CD4-positive, CD25-positive, alpha-beta regulatory T cell (primary cell): ENCODE data around the gene TBX15. TPM values are rescaled to one million over a fixed set of nuclear protein-coding genes. Genes with fewer than 3 reads are reported as not detected.

Experiments
- ATAC-seq, 2 donors: fragments of 150-1000 bp; cut with Tn5 transposase; one replicate each; pipeline ENCODE4 v1.10.0; 2021; ENCODE audit warnings: low read depth in 2 of 2, moderate number of reproducible peaks in 2 of 2, moderate library complexity in 1 of 2
- DNase-seq, 3 donors: peaks; one replicate each; pipeline versions ENCODE4 v3.0.0 to v3.0.0-alpha.2; 2012 to 2022; ENCODE audit warnings: mixed read lengths in 1 of 3
- H3K27ac ChIP-seq: one replicate; pipeline ENCODE4 v1.7.0; 2013; ENCODE audit warnings: mild to moderate bottlenecking, low read length; ENCODE audit not compliant: insufficient read depth, poor library complexity, severe bottlenecking
- H3K27me3 ChIP-seq: one replicate; pipeline ENCODE4 v1.7.0; 2013; ENCODE audit warnings: low read length; ENCODE audit not compliant: control insufficient read depth, insufficient read depth
- H3K36me3 ChIP-seq: one replicate; pipeline ENCODE4 v1.7.0; 2013; ENCODE audit warnings: mild to moderate bottlenecking, low read length, moderate library complexity; ENCODE audit not compliant: control insufficient read depth, insufficient read depth
- H3K4me1 ChIP-seq: 2 replicates; pipeline ENCODE4 v1.7.0; 2013; ENCODE audit warnings: mild to moderate bottlenecking, low read length; ENCODE audit not compliant: insufficient read depth, control insufficient read depth, poor library complexity, severe bottlenecking
- H3K4me3 ChIP-seq: one replicate; pipeline ENCODE4 v1.7.0; 2013; ENCODE audit warnings: low read depth, mild to moderate bottlenecking, low read length, moderate library complexity
- H3K9me3 ChIP-seq, 2 experiments: 1 replicate in 1 of 2; 2 replicates in 1 of 2; pipeline ENCODE4 v1.7.0; 2013; ENCODE audit warnings: low read length in 2 of 2, mild to moderate bottlenecking in 1 of 2, moderate library complexity in 1 of 2; ENCODE audit not compliant: control insufficient read depth in 2 of 2
- H3K27ac Mint-ChIP-seq, 3 donors: one replicate each; pipeline ENCODE4 v1.8.0; 2020 to 2022; ENCODE audit warnings: mild to moderate bottlenecking in 3 of 3, mixed read lengths in 3 of 3, moderate library complexity in 2 of 3
- H3K27me3 Mint-ChIP-seq: one replicate; pipeline ENCODE4 v1.8.0; 2022; ENCODE audit warnings: mild to moderate bottlenecking, mixed read lengths
- H3K36me3 Mint-ChIP-seq: one replicate; pipeline ENCODE4 v1.8.0; 2020; ENCODE audit warnings: mixed read lengths
- H3K4me1 Mint-ChIP-seq, 4 donors: one replicate each; pipeline ENCODE4 v1.8.0; 2020 to 2022; ENCODE audit warnings: mixed read lengths in 4 of 4, mild to moderate bottlenecking in 1 of 4
- H3K4me3 Mint-ChIP-seq, 4 donors: one replicate each; pipeline ENCODE4 v1.8.0; 2020 to 2022; ENCODE audit warnings: mild to moderate bottlenecking in 4 of 4, mixed read lengths in 4 of 4, moderate library complexity in 3 of 4
- H3K9me3 Mint-ChIP-seq, 7 donors: one replicate each; pipeline ENCODE4 v1.8.0; 2020 to 2022; ENCODE audit warnings: mixed read lengths in 7 of 7, mild to moderate bottlenecking in 3 of 7, moderate library complexity in 2 of 7
- polyA plus RNA-seq, 4 donors: library from polyadenylated mRNA; unstranded; fragments of 300-500 nt; fragmentation: Illumina TruSeq; gene quantifications; one replicate each; pipeline ENCODE4 v1.2.3, GENCODE V29; 2021
- total RNA-seq: library from RNA; stranded (reverse); gene quantifications from one replicate; pipeline ENCODE4 v1.2.3, GENCODE V29; 2022

TBX15 gene
- total and polyA plus RNA-seq, 5 donors from 2014 or later = not detected

DNA sequence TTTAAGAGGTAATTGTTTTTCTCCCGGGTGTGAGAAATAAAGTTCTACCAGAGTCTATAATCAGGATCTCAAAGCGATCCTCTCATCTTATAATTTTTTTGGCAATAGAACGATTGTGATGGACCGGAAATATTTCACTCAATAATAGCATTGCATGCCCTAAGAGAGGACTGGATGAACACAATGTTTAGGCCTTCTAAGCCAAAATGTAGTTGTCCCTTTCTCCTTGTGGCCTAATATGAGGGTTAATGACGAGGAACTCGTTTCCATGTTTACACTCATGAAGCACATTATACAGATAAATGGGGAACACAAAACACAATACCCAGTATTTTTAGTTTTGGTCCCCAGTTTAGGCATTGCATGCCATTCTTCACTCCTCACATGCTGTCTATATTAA is 5.9 kb downstream of the TBX15 start:
- Histone ChIP-seq H3K4me3 (no peak overlapping the region), H3K27me3 (peaks cover 52% of the 10 kb centered on the region), H3K27ac (no peak overlapping the region), H3K9me3 (peaks cover 0 to 4% of the 10 kb centered on the region in 2 experiments), H3K4me1 (no peaks in the 10 kb centered on the region), H3K36me3 (no peaks in the 10 kb centered on the region)
- DNase-seq = no peak
- Mint-ChIP-seq H3K36me3 (no peaks in the 10 kb centered on the region), H3K9me3 (peaks cover 0 to 7% (median 0%) of the 10 kb centered on the region in 7 donors), H3K27me3 (peaks cover 93% of the 10 kb centered on the region), H3K27ac (no peak overlapping the region), H3K4me3 (no peak overlapping the region), H3K4me1 (peaks cover 4 to 42% (median 16%) of the 10 kb centered on the region in 4 donors)
- no peak for ATAC-seq

DNA sequence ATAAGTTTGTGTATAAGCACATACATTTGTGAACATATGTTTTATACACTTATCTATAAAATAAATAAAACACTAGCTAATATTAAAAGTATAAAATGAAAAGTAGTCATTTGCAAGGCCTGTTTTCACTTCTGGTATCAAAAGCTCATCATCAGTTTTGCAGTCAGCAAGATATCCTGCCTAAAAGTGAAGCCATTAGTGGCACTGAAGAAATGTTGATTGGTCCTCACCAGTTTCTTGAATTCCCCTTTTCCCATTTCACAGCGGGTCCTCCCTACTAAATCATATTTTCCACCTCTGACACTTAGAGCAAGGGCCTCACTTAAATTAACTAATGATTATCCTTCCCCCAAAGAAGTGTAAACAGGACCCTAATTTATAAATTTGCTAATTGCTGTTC is 6.7 kb downstream of the TBX15 start:
- H3K36me3 Mint-ChIP-seq = no peaks in the 10 kb centered on the region
- no peak overlapping the region for H3K27ac ChIP-seq
- ATAC-seq = no peak
- peaks cover 4 to 33% (median 11%) of the 10 kb centered on the region in 4 donors for H3K4me1 Mint-ChIP-seq
- DNase-seq = no peak
- H3K9me3 ChIP-seq = peaks cover 0 to 4% of the 10 kb centered on the region in 2 experiments
- no peaks in the 10 kb centered on the region for H3K4me1 ChIP-seq
- peaks cover 93% of the 10 kb centered on the region for H3K27me3 Mint-ChIP-seq
- no peak overlapping the region for H3K27ac Mint-ChIP-seq
- H3K9me3 Mint-ChIP-seq = peaks cover 0 to 7% (median 0%) of the 10 kb centered on the region in 7 donors
- H3K27me3 ChIP-seq = peaks cover 54% of the 10 kb centered on the region
- H3K4me3 Mint-ChIP-seq = no peak overlapping the region
- H3K36me3 ChIP-seq = no peaks in the 10 kb centered on the region
- no peak overlapping the region for H3K4me3 ChIP-seq

DNA sequence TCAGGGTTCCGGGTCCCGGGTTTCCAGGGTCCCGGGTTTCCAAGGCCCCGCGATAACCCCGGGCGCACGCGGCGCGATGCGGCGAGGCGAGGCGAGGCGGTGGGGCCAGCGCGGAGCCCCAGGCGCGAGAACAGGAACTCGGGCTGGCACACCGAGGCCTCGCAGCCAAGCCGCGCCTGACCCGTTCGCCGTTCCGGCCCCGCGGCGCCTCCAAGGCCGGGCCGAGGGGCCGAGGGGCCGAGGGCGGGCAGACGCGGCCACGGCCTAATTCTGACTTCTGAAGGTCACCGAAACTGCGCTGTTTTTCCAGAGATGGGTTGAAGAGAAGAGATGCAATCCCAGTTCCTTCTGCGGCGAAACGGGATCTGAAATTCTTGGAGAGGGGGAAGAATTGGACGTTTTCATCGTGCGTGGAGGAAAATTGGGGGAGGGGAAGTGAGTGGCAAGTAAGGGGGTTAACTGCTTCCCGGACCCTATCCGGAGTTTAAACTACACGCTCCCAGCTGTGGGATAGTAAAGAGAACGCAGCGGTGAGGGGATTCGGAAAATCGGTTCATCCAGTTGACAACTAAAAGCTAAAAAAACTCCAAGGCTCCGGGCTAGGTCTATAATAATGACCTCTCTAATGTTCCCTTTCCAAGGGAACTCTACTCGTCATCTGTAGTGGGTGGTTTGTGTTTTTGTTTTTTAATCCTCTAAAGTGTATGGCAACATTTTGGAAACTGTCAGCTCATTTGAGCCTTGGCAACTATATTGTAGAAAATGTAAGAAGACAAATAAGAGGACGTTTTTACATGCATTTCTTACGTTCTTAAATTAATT is 8.2 kb downstream of the TBX15 start:
- Mint-ChIP-seq H3K4me3 (peak overlapping the region in 1 of 4 donors; percentile 59), H3K27me3 (peaks cover 91% of the 10 kb centered on the region), H3K4me1 (peaks cover 0 to 22% (median 6%) of the 10 kb centered on the region in 4 donors), H3K9me3 (peaks cover 0 to 6% (median 0%) of the 10 kb centered on the region in 7 donors), H3K27ac (no peak overlapping the region), H3K36me3 (no peaks in the 10 kb centered on the region)
- H3K4me3 ChIP-seq = no peak overlapping the region
- H3K36me3 ChIP-seq = no peaks in the 10 kb centered on the region
- H3K27ac ChIP-seq = no peak overlapping the region
- H3K27me3 ChIP-seq = peaks cover 49% of the 10 kb centered on the region
- no peak for ATAC-seq
- peaks cover 0 to 4% of the 10 kb centered on the region in 2 experiments for H3K9me3 ChIP-seq
- no peaks in the 10 kb centered on the region for H3K4me1 ChIP-seq
- no peak for DNase-seq

DNA sequence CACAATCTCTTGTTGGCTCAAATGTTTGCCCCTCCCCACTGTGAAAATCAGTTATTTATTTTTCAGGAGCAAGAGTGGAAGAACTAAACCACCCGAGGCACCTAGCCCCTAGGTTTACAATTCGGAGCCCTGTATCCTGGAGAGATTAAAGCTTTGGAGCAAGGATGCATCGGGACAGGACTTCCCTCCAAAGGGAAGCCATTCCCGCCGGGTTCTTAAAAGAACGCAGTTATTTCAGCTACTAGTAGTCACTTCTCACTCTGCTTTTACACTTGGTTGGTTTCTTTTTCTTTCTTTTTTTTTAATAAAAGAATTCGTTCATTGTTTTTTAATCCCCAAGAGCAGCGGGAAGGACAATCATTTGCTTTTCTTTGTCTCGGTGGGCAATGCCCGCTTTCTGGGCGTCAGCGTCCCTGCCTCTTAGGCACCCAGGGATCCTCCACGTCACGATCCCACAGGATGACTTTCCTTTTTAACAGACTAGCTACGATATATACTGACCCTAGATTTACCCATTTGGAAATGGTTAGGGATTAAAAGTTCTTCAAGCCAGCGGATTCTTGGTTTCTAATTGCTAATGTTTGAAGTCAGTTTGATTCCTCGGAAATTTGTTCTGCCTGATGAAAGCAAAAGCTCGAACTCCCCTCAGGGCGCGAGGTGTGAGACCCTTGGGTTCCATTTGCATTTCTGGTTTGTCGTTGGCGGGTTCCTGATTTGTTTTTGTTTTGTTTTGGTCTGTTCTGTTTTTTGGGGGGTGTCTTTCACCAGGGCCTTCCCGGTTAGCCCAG is 9.0 kb downstream of the TBX15 start:
- no peak overlapping the region for H3K27ac Mint-ChIP-seq
- peaks cover 0 to 16% (median 2%) of the 10 kb centered on the region in 4 donors for H3K4me1 Mint-ChIP-seq
- H3K9me3 Mint-ChIP-seq = peaks cover 0 to 3% (median 0%) of the 10 kb centered on the region in 7 donors

GRCh38 chr1:118977600-118977999 is 10.5 kb downstream of the TBX15 start:
- peaks cover 68% of the 10 kb centered on the region for H3K27me3 Mint-ChIP-seq
- no peak for DNase-seq

More for the DNA sequence above, 9.0 kb downstream of the TBX15 start:
- no peak for ATAC-seq
- Mint-ChIP-seq H3K4me3 (peak overlapping the region in 2 of 4 donors; percentile 52 to 53), H3K27me3 (peaks cover 83% of the 10 kb centered on the region), H3K36me3 (no peaks in the 10 kb centered on the region)
- Histone ChIP-seq H3K4me1 (no peaks in the 10 kb centered on the region), H3K27me3 (peaks cover 49% of the 10 kb centered on the region), H3K36me3 (no peaks in the 10 kb centered on the region), H3K4me3 (no peak overlapping the region), H3K27ac (no peak overlapping the region), H3K9me3 (peaks cover 0 to 4% of the 10 kb centered on the region in 2 experiments)
- no peak for DNase-seq

GRCh38 chr1:118974661-118975060 is 13.5 kb downstream of the TBX15 start:
- Histone ChIP-seq H3K4me3 (no peak overlapping the region), H3K27me3 (peaks cover 24% of the 10 kb centered on the region), H3K27ac (no peak overlapping the region), H3K36me3 (no peaks in the 10 kb centered on the region), H3K9me3 (no peaks in the 10 kb centered on the region), H3K4me1 (no peaks in the 10 kb centered on the region)
- Mint-ChIP-seq H3K4me1 (peaks cover 0 to 4% (median 0%) of the 10 kb centered on the region in 4 donors), H3K4me3 (no peak overlapping the region), H3K27me3 (peaks cover 47% of the 10 kb centered on the region), H3K27ac (no peak overlapping the region), H3K9me3 (peaks cover 0 to 5% (median 3%) of the 10 kb centered on the region in 7 donors), H3K36me3 (no peaks in the 10 kb centered on the region)
- ATAC-seq (no peak), DNase-seq (no peak)

More at GRCh38 chr1:118977600-118977999, 10.5 kb downstream of the TBX15 start:
- Histone ChIP-seq H3K27ac (no peak overlapping the region), H3K9me3 (no peaks in the 10 kb centered on the region), H3K4me1 (no peaks in the 10 kb centered on the region), H3K27me3 (peaks cover 36% of the 10 kb centered on the region), H3K36me3 (no peaks in the 10 kb centered on the region), H3K4me3 (no peak overlapping the region)
- Mint-ChIP-seq H3K4me3 (no peak overlapping the region), H3K4me1 (peaks cover 0 to 9% (median 0%) of the 10 kb centered on the region in 4 donors), H3K36me3 (no peaks in the 10 kb centered on the region), H3K27ac (no peak overlapping the region), H3K9me3 (peaks cover 0 to 7% (median 0%) of the 10 kb centered on the region in 7 donors)
- ATAC-seq = no peak

- Histone ChIP-seq H3K27ac (no peak overlapping the region), H3K27me3 (peaks cover 16% of the 10 kb centered on the region), H3K4me3 (no peak overlapping the region), H3K9me3 (no peaks in the 10 kb centered on the region), H3K4me1 (no peaks in the 10 kb centered on the region), H3K36me3 (no peaks in the 10 kb centered on the region)
- ATAC-seq (no peak), DNase-seq (no peak)
- Mint-ChIP-seq H3K27ac (no peak overlapping the region), H3K27me3 (peaks cover 43% of the 10 kb centered on the region), H3K36me3 (no peaks in the 10 kb centered on the region), H3K4me1 (no peaks in the 10 kb centered on the region), H3K9me3 (peaks cover 0 to 5% (median 3%) of the 10 kb centered on the region in 7 donors), H3K4me3 (no peak overlapping the region)
Measured at GRCh38 chr1:118973531-118974137, 14.5 kb downstream of the TBX15 start.
